Renal pelvis (tissue), 4 donors: ENCODE results near the gene KCNK18. TPM values are rescaled to one million over a fixed set of nuclear protein-coding genes. Genes with fewer than 3 reads are reported as not detected.
"Not testable (repeated sequence)": the region's sequence is repeated elsewhere in the genome, so short reads cannot be mapped to it uniquely, and the experiment has no call there.

Source experiments
- DNase-seq: peaks from one replicate; pipeline ENCODE4 v3.0.0-alpha.2; 2013
- polyA plus RNA-seq, 3 donors: library from polyadenylated mRNA; unstranded; fragments of 120-200 nt; gene quantifications; one replicate each; pipeline ENCODE4 v1.2.1, GENCODE V29; 2013; ENCODE audit not compliant: insufficient read length in 3 of 3

KCNK18 gene
- polyA plus RNA-seq, 3 donors = not detected

DNA sequence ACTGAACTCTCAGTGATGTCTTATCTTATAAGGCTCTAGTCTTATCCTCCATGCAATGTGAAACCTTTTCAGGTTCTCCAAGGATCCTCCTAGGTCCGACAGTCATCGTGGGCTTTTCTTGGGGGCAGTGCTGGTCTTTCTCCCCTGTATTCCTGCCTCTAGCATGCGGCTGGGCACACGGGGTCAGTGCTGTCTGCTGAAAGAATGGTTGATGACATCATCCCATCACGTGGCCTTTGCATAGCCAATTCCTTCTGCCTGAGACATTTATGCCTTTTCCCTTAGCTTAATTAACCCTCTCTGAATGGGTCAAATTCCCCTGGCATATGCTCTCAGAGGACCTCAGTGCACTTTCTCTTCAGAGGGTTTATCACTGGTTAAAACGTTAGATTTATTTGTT, 27.0 kb upstream of the KCNK18 start:
- no peak for DNase-seq

GRCh38 chr10:117174439-117175214, 22.7 kb upstream of the KCNK18 start:
- DNase-seq = peak; percentile 88

- DNase-seq = no peak
Measured at GRCh38 chr10:117175215-117175900, 21.9 kb upstream of the KCNK18 start.

- peak; percentile 69 for DNase-seq
Measured at GRCh38 chr10:117175901-117176534, 21.3 kb upstream of the KCNK18 start.

DNA sequence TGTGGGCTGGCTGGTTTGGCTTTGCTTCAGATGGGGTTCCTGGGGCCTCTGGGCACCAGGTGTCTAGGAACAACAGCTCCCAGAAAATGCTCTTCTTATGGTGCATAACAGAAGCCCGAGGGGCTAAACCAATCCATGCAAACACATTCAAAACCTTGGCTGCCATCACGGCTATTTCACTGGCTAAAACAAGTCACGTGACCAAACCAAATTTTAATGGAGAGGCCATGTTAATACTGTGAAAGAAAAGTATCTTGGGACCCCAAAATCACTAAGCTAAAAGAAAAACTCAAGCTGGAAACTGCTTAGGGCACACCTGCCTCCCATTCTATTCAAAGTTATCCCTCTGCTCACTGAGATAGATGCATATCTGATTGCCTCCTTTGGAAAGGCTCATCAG, 19.1 kb upstream of the KCNK18 start:
- no peak for DNase-seq

GRCh38 chr10:117184296-117184695, 13.0 kb upstream of the KCNK18 start:
- no peak for DNase-seq

GRCh38 chr10:117184821-117185220, 12.5 kb upstream of the KCNK18 start:
- DNase-seq = no peak

DNA sequence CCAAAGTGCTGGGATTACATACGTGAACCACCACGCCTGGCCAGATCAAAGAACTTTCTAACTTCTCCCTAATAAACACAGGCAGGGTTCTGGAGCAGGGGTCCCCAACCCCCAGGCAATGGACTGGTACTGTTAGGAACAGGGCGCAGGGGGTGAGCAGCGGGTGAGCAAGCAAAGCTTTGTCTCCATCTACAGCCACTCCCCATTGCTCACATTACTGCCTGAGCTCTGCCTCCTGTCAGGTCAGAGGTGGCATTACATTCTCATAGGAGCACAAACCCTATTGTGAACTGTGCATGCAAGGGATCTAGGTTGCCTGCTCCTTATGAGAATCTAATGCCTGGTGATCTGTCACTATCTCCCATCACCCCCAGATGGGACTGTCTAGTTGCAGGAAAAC, 11.5 kb upstream of the KCNK18 start:
- not testable (repeated sequence) for DNase-seq

GRCh38 chr10:117186832-117187615, 10.3 kb upstream of the KCNK18 start:
- no peak for DNase-seq

- DNase-seq = no peak
Measured at GRCh38 chr10:117188371-117188770, 8.9 kb upstream of the KCNK18 start.

DNA sequence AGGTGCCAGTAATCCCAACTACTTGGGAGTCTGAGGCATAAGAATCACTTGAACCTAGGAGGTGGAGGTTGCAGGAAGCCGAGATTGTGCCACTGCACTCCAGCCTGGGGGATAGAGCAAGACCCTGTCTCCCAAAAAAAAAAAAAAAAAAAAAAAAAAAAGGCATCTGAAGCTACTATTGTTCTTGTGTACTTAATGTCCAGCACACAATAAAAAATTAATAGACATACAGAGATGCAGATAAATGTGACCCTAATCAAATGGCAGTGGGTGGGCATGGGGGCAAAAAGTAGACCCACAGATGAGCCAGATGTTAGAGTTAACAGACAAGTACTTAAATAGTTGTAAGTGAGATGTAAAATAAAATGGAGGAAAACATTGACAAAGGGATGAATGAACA, 7.7 kb upstream of the KCNK18 start:
- no peak for DNase-seq

DNA sequence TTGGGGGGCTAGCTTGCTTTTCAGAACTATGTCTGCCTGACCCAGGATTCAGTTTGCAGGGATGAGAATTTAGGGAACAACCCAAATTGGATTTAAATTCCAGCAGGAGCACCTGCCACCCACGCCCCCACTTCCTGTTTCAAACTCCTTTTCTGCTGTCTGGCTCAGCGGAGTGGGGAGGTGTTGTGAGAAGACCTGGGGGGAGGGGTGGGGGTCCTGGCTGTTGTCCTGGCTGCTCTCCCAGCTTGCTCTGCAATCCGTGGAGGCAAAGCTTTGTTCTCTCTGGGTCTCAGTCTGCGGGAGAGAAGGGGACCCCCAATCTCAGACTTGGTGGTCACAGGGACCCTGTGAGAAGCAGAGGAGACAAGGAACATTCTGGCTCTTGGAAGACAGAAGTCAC, 799 bp downstream of the KCNK18 start:
- no peak for DNase-seq

DNA sequence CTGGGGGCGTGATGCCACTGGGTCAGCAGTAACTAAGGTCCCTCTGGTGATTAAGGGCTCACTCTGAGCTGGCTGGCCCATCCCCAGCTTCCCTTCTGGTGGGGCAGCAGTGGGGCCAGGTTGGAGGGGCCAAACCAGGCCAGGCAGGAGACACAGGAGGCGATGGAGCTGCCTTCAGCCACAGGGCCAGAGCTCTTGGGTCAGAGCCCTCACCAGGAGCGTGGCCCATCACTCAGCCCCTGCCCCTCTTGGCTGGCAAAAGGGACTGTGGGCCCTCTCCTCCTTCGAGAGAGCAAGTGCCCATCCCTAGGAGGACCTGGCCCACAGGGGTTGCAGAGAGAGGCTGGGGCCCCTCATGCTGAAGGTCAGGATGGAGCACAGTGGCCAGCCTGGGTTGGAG, 4.5 kb downstream of the KCNK18 start:
- DNase-seq = no peak

DNA sequence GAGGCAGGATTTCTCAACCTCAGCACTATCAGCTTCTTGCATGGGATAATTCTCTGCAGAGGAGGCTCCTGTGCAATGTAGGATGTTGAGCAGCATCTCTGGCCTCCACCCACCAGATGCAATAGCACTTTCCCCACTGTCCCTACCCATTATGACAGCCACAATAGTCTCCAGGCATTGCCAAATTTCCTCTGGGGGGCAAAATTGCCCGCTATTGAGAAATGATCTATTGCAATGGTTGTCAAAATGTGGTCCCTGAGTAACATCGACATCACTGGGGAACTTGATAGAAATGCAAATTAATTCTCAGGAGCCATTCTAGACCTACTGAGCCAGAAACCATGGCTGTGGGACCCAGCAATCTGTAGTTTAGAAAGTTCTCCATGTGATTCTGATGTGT, 7.0 kb downstream of the KCNK18 start:
- DNase-seq = no peak

GRCh38 chr10:117212176-117212575, 14.9 kb downstream of the KCNK18 start:
- no peak for DNase-seq

GRCh38 chr10:117214401-117214800, 17.1 kb downstream of the KCNK18 start:
- DNase-seq = no peak

DNA sequence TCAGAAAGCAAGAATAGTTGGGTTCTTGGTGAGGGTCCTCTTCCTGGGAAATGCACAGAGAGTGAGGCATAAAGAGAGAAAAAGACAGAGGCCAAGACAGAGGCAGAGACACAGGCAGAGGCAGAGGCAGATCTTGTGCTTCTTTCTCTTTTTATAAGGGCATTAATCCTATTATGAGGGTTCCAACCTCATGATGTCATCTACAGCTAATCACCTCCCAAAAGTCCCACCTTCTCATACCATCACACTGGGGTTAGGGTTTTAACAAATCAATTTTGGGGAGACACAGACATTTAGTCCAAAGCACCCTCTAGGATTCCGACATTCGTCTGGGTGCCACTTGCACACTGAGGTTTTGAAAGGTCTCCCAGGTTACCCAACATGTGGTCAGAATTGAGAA, 17.8 kb downstream of the KCNK18 start:
- no peak for DNase-seq

- DNase-seq = no peak
Measured at GRCh38 chr10:117216028-117216427, 18.7 kb downstream of the KCNK18 start.

DNA sequence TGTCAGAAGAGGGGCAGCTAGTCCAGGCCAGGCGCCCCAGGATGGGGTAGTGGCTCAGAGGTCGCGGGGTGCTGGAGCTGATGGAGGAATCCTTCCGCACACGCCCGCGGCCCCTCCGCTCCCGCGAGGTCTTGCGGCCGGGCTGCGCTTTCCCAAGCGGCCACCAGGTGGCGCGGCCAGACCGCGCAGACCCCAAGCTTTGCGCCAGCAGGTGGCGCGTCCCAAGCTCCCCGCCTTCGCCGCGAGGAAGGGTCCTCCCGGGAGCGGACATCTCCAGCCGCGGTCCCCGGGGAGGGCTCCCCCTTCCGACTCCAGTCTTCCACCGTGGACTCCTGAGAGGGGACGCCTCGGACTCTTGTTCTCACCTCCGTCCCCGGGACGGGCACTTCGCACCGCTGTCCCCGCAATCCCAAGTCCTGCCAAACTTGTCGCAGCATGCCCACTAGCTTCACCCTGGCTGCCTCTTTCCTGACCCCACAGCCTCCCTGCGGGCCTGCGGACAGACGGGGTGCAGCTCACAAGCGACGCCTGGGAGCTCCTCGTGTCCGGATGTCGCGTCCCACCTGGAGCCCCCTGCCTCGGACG, 19.4 kb downstream of the KCNK18 start:
- DNase-seq = peak; percentile 58

- no peak for DNase-seq
Measured at GRCh38 chr10:117217196-117217761, 20.0 kb downstream of the KCNK18 start.

GRCh38 chr10:117218654-117219053, 21.4 kb downstream of the KCNK18 start:
- DNase-seq = no peak
